ENCODE measurements around the gene EML2. TPM values are rescaled to one million over a fixed set of nuclear protein-coding genes. Genes with fewer than 3 reads are reported as not detected.

The EML2 gene
- total and polyA plus RNA-seq, 2 of the 4 experiments (the other 2 are of a cell fraction), result 11.8 to 25.3 TPM

DNA sequence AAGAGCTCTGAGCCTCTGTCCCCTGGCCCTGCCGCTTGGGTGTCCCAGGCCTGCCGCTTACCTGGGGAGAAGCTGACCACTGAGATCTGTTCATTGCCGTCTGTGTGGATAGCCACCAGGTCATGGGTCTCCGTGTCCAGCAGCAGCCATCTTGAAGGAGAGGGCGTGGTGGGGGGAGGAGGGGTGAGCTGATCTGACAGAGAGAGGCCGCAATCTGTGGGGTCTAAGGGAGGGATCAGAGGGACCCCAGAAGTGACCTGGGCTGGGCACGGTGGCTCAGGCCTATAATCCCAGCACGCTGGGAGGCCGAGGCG lies 22.5 kb downstream of the EML2 start:
- Histone ChIP-seq H3K9me3 (ENCODE audit: control insufficient read depth, insufficient read depth, low read length) (no peaks in the 10 kb centered on the region), H3K27me3 (ENCODE audit: control insufficient read depth, insufficient read depth, low read length) (no peaks in the 10 kb centered on the region), H2BK15ac (ENCODE audit: low read depth, low read length) (no peak overlapping the region), H3K79me1 (ENCODE audit: low read depth in 1 of 2, low read length in 2 of 2) (peaks cover 0 to 12% of the 10 kb centered on the region in 2 experiments; a peak in 1 of 4 replicates), H2BK120ac (ENCODE audit: low read depth, low read length) (no peak overlapping the region), H3K36me3 (ENCODE audit: control insufficient read depth, insufficient read depth, low read length) (peaks cover 50% of the 10 kb centered on the region), H3K4me3 (ENCODE audit: insufficient read depth, low read depth, low read length) (no peak overlapping the region), H3K9me1 (ENCODE audit: insufficient read depth, low read length) (peaks cover 9% of the 10 kb centered on the region; the same call in 1 of the 2 replicates), H2BK5ac (ENCODE audit: low read depth, low read length, poor library complexity, severe bottlenecking) (no peak overlapping the region), H3K4ac (ENCODE audit: low read depth, low read length) (no peak overlapping the region), H3K27ac (ENCODE audit: insufficient read depth, low read length) (no peak overlapping the region), H3K9ac (ENCODE audit: low read depth, low read length) (no peak overlapping the region), H3K4me2 (ENCODE audit: low read depth, low read length) (no peak overlapping the region), H2BK20ac (ENCODE audit: low read depth, low read length) (no peak overlapping the region), H3K14ac (replicated peaks; ENCODE audit: low read depth, low read length) (no peak overlapping the region), H4K91ac (ENCODE audit: insufficient read depth, low read depth, low read length) (peak overlapping the region; percentile 6; the same call in 1 of the 2 replicates), H3K18ac (ENCODE audit: low read depth, low read length) (no peak overlapping the region), H4K5ac (ENCODE audit: low read depth, low read length) (no peak overlapping the region), H2AK5ac (ENCODE audit: low read depth, low read length) (peak overlapping the region; percentile 54; the same call in 1 of the 2 replicates), H4K8ac (ENCODE audit: low read depth in 2 of 2, low read length in 2 of 2) (no peak overlapping the region), H3K23ac (ENCODE audit: low read depth, low read length) (no peak overlapping the region), H2AFZ (replicated peaks; ENCODE audit: low read length, poor library complexity) (no peak overlapping the region), H2AK9ac (replicated peaks; ENCODE audit: low read depth, low read length, poor library complexity) (peak overlapping the region; percentile 76), H3K56ac (ENCODE audit: extremely low read depth, insufficient read depth, low read length) (no peak overlapping the region), H3K4me1 (ENCODE audit: control insufficient read depth, insufficient read depth, low read length) (peaks cover 8% of the 10 kb centered on the region), H4K20me1 (ENCODE audit: insufficient read depth, low read length) (peaks cover 3% of the 10 kb centered on the region)
- DNase-seq, result no peak
- in situ Hi-C loops (cut with MboI; ENCODE audit: low sequenced_read_pairs) (no loop called here), dilution Hi-C loops (cut with HindIII; ENCODE audit: low sequenced_read_pairs, unreplicated experiment) (no loop called here), intact Hi-C loops (cut with micrococcal nuclease) (no loop called here)
- no TSS peak for BruUV-seq (replicated peaks)
- no peak for ATAC-seq (ENCODE audit: low read depth)
- WGBS, 2 experiments (ENCODE audit: extremely low coverage in 2 of 2, insufficient read length in 1 of 2), result 47% methylated on average over 3 of the region's 10 CpGs; no CpG with 5 or more reads in 1 of the 2 experiments
- ChIA-PET CTCF (no interaction called here), POLR2A (ENCODE audit: unreplicated experiment) (no interaction called here)
- no peak for TF ChIP-seq USF2 (IDR thresholded peaks at IDR 0.05; ENCODE audit: low read depth, low read length)
- TF ChIP-seq RCOR1 (IDR thresholded peaks at IDR 0.05; ENCODE audit: insufficient replicate concordance, low read length), result no peak
- TF ChIP-seq POLR2A (IDR thresholded peaks at IDR 0.05; ENCODE audit: low read depth, low read length), result no peak
- no peak for TF ChIP-seq MXI1 (IDR thresholded peaks at IDR 0.05; ENCODE audit: borderline replicate concordance, low read depth, low read length)
- no peak for TF ChIP-seq BHLHE40 (IDR thresholded peaks at IDR 0.05; ENCODE audit: low read depth, low read length)
- TF ChIP-seq NFE2L2 (IDR thresholded peaks at IDR 0.05; ENCODE audit: low read depth, low read length), result no peak
- no peak for TF ChIP-seq CHD1 (IDR thresholded peaks at IDR 0.05; ENCODE audit: low read depth, low read length)
- TF ChIP-seq FOS (IDR thresholded peaks at IDR 0.05; ENCODE audit: low read depth, low read length), result no peak
- TF ChIP-seq CEBPB (IDR thresholded peaks at IDR 0.05; ENCODE audit: low read depth, low read length), result no peak
- no peak for TF ChIP-seq ELK1 (IDR thresholded peaks at IDR 0.05; ENCODE audit: borderline replicate concordance, low read depth, low read length)
